Stimulated activated CD8-positive, alpha-beta memory T cell treated with anti-CD3 and anti-CD28 coated beads, Interleukin-4, amount 100 ng/mL, for 1 hour (primary cell): Measurements from ENCODE around the gene KIAA1671.

Source experiments
- DNase-seq, 2 donors: peaks; one replicate each; pipeline ENCODE4 v3.0.0-alpha.2; 2020; ENCODE audit warnings: low read depth in 2 of 2, low spot score in 1 of 2

KIAA1671 gene

GRCh38 chr22:24952837-24953383, 394 bp downstream of the KIAA1671 start:
- no peak for DNase-seq

DNA sequence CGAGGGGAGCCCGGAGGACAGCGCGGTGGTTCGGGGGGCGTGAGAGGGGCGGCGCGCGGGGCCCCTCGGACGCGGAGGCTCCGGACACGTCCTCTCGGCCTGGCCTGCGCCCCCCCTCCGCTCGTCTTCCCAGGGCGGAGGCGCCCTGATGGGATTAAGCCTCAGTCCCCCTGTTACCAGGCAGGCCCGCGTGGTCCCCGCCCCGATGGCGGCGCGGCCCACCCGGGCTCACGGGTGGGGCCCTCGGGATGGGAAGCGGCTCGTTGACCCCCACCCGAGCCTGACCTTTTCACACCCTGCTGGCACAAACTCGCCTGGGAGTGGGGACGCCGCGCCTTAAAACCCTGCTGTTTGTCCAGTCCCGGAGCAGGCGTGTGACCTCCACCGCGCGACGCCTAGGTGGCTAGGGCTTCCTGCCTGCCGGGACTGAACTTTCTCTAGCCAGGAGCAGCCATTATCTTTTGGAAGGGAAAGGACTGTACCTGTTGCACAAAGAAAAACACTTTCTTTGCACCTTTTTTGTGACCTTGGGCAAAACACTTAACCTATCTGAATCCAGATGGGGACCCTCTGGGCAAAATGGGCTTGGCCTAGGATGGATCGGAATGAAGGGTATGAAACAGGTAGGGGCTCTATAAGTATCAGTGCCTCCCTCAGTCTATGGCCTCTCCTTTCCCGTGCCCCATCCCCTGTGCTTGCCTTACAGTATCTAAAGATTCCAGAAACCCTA, 1.0 kb downstream of the KIAA1671 start:
- no peak for DNase-seq

- DNase-seq, result no peak
Measured at GRCh38 chr22:24954114-24954463, 1.6 kb downstream of the KIAA1671 start.

GRCh38 chr22:24954856-24955255, 2.3 kb downstream of the KIAA1671 start:
- DNase-seq, result no peak

GRCh38 chr22:24957043-24957442, 4.5 kb downstream of the KIAA1671 start:
- no peak for DNase-seq

GRCh38 chr22:24961217-24961844, 8.8 kb downstream of the KIAA1671 start:
- no peak for DNase-seq

- no peak for DNase-seq
Measured at GRCh38 chr22:24962094-24962493, 9.6 kb downstream of the KIAA1671 start.

DNA sequence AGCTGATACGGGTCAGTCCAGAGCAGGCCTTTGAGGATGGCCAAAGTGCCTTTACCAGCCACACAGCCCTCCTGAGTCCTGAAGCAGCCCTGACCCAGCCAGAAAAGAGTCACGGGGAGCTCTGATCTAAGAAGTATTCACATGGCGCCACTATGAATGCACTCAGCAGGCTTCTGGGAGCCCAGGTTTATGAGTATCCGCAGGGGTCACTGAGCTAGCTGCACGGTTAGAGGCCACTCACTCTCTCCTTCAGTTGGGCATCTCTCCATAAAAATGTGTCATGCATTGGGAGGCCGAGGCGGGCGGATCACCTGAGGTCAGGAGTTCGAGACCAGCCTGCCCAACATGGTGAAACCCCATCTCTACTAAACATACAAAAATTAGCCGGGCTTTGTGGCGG, 10.3 kb downstream of the KIAA1671 start:
- no peak for DNase-seq

GRCh38 chr22:24964441-24964840, 11.9 kb downstream of the KIAA1671 start:
- DNase-seq, result no peak

DNA sequence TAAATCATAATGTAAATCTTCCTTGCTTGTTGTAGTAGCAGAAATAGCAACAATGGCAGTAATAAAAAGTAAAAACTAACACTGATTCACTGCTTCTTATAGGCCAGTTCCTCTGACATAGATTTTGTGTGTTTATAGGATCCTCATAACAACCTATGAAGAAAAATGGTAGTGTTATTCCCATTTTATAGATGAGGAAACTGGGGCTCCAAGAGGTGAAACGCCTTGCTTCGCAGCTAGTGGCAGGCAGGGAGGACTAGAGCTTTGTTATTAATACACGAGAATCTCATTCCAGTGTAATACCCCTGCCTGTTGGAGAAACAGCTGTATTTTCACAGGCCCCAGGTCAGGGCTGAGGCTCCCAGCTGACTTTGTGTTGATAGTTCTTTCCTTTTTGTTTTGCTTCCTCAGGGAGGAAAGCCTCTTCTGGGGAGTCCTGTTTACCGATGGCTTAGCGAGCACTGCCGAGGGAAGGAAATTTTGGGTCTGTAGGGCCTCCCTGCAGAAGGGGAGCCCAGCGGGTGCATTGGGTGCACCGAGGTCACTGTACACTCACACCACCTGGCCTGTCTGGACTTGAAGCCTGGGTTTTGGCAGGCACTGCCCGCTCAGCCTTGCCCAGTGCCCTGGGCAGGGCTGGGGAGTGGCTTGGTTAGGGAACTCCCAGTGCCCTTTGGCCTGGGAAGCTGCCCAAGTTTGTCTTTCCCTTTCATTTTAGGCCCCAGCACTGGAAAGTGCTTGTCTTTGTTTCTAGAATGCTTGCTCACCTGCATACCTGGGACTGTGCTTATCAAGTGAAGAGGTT, 13.5 kb downstream of the KIAA1671 start:
- DNase-seq, result no peak

- DNase-seq, result no peak
Measured at GRCh38 chr22:24968066-24968561, 15.6 kb downstream of the KIAA1671 start.

- DNase-seq, result no peak
Measured at GRCh38 chr22:24969560-24970301, 17.2 kb downstream of the KIAA1671 start.

- DNase-seq, result no peak
Measured at GRCh38 chr22:24972369-24972768, 19.9 kb downstream of the KIAA1671 start.

- DNase-seq, result no peak
Measured at GRCh38 chr22:24973872-24974271, 21.4 kb downstream of the KIAA1671 start.

DNA sequence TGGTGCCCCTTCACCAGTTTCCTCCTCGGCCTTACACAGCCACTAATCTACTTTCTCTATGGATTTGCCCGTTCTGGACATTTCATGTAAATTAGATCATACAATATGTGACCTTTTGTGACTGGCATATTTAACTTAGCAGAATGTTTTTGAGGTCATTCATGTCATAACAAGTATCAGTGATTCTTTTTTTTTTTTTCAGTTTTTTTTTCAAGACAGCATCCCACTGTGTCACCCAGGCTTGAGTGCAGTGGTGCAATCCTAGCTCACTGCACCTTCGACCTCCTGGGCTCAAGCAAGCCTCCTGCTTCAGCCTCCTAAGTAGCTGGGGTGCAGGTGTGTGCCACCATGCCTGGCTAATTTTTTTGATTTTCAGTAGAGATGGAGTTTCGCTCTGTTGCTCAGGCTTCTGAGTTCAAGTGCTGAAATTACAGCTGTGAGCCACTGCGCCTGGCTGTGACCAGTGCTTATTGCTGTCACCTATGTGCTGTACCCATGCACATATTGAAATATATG, 22.7 kb downstream of the KIAA1671 start:
- no peak for DNase-seq

DNA sequence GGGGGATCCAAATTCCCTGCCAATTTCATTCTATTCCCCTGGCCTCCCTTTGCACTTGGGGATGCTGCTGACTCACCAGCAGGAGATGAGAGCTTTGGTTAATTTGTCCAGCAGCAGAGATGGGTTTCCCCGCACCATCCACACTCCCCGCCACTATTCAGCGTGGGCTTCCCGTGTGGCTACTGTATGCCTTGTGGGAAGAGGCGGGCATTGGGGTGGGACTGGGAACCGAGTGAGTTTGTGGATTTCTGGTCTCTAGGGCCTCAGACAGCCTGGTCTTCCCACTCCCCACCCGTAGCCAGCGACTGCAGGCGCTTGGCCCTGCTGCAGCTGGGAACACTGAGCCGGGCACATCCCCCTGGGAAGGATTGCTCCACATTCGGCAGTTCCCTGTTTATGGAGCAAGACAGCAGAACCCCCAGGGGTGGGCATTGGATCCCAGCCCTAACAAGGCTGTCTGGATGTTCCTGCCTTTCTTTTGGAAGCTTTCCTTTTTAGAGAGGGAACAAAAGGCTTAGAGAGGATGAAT, 23.4 kb downstream of the KIAA1671 start:
- DNase-seq, result no peak

DNA sequence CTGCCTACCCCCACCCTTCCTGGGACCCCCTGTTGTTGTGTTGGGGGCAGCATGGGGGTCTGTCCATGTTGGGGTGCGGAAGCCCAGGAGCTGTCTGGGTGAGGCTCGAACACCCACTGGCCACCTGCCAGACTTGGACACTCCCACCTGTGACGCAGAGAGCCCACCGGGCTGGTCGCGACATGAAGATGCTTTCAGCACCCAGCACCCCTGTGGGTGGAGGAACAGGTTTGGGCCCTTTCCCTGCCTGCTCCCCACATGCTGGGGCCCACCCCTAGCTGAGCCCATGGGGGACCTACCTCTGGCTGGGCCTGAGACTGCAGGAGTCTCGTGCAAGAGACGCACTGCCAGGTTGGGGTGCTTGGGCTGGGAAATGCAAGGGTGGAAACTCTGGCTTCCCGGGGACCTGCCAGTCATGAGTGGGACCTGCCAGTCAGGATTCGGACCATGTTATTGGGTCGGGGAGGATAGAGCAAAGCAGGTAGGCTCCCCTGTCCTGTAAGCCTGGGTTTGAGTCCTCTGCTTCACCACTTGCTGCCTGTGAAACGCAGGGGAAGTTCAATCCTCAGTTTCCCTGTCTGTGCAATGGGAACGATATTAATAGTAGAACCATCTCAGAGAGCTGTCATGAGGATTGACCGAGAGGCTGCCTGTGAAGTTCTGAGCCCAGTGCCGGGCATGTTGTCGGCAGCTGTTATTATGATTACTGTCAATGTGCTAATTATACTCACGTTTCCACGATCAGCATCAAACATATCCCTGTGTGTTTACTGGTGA, 24.1 kb downstream of the KIAA1671 start:
- DNase-seq, result no peak

DNA sequence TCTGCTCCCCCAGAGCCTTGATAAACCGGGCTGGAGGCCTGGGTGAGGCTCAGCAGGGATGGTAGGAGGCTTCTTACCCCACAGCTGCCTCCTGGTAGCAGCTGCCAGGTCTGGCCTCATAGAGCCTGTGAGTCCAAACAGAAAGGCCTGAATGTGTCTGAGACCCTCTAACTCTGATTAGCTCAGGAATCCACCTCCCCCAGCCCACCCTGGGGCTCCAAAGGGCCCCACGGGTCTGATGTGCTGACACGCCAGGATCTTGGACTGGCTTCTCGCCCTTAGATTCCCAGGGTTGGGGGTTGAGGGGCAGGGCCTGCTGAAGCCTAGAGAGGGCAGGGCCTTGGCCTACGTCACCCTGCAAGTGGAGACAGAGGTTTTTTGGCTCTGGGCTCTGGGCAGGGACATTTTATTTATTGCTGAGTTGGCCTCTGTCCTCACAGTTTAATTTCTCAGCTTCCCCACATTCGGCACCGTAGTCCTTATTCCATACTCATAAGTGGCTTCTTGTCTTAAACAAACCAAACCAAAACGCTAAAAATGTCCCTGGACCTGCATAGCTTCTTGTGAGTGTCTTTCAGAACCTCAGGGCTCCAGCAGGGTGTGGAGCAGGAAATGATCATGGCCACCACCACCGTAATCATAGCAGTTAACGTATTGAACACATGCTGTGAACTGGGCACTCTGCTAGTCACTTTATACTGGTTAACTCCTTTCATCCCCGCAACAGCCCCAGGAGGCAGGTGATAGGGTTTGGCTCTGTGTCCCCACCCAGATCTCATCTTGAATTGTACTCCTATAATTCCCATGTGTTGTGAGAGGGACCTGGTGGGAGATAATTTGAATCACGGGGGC, 25.1 kb downstream of the KIAA1671 start:
- no peak for DNase-seq

- DNase-seq, result no peak
Measured at GRCh38 chr22:24978308-24978707, 25.8 kb downstream of the KIAA1671 start.
